Gastroesophageal sphincter (tissue), 4 donors: Measurements from ENCODE around the gene PARD6B. TPM values are rescaled to one million over a fixed set of nuclear protein-coding genes. Genes with fewer than 3 reads are reported as not detected.
"Not testable (repeated sequence)": the region's sequence is repeated elsewhere in the genome, so short reads cannot be mapped to it uniquely, and the experiment has no call there.

Experiments
- ATAC-seq: fragments of 150-250 bp; one replicate; pipeline ENCODE4 v1.9.1; 2016; ENCODE audit warnings: mild to moderate bottlenecking, moderate library complexity
- H3K27ac ChIP-seq, 4 donors: fragments of 200-600 bp; sonication (generic) in 3 of 4; 1 replicate in 3 of 4; 2 replicates in 1 of 4; pipeline ENCODE4 v1.5.1; 2016 to 2019
- H3K27me3 ChIP-seq: fragments of 200-600 bp; sonication (generic); one replicate; pipeline ENCODE4 v1.5.1; 2019
- H3K36me3 ChIP-seq, 2 donors: fragments of 200-600 bp; sonication (generic); one replicate each; pipeline ENCODE4 v1.5.1; 2019; ENCODE audit warnings: control low read depth in 1 of 2
- H3K4me1 ChIP-seq, 3 donors: fragments of 200-600 bp; sonication (generic); 1 replicate in 2 of 3; 2 replicates in 1 of 3; pipeline ENCODE4 v1.5.1; 2016 to 2019; ENCODE audit warnings: control low read depth in 2 of 3
- H3K4me3 ChIP-seq, 2 donors: fragments of 200-600 bp; sonication (generic); one replicate each; pipeline ENCODE4 v1.5.1; 2019; ENCODE audit warnings: mild to moderate bottlenecking in 1 of 2, moderate library complexity in 1 of 2
- H3K9me3 ChIP-seq, 3 donors: fragments of 200-600 bp; sonication (generic); one replicate each; pipeline ENCODE4 v1.5.1; 2017 to 2019; ENCODE audit warnings: control low read depth in 2 of 3
- CTCF ChIP-seq, 4 experiments: fragments of 200-600 bp in 2 of 4; fragments of 450-650 bp in 2 of 4; sonication (generic) in 1 of 4; IDR thresholded peaks; one replicate each; pipeline ENCODE4 v1.5.1; 2017 to 2019; ENCODE audit warnings: antibody characterized with exemption in 4 of 4, mild to moderate bottlenecking in 2 of 4, moderate library complexity in 2 of 4
- EP300 ChIP-seq: sonication (generic); formaldehyde crosslinking; IDR thresholded peaks from one replicate; pipeline ENCODE4 v1.6.1; 2017; ENCODE audit warnings: antibody characterized with exemption, mild to moderate bottlenecking
- POLR2A ChIP-seq, 2 donors: fragments of 450-650 bp; IDR thresholded peaks; one replicate each; pipeline ENCODE4 v1.6.1; 2017; ENCODE audit warnings: antibody characterized with exemption in 2 of 2, mild to moderate bottlenecking in 2 of 2, moderate library complexity in 1 of 2
- POLR2AphosphoS5 ChIP-seq: sonication (generic); formaldehyde crosslinking; IDR thresholded peaks from one replicate; pipeline ENCODE4 v1.6.1; 2017; ENCODE audit warnings: antibody characterized with exemption
- WGBS, 2 donors: methylation state at CpG; one replicate each; pipeline ENCODE4 v1.1.5; 2018; ENCODE audit warnings: low coverage in 1 of 2; 5-methylcytosine and 5-hydroxymethylcytosine counted together
- total RNA-seq, 4 donors: library from RNA; depleted of rRNA; stranded (reverse); fragments of >200 nt; gene quantifications; one replicate each; pipeline ENCODE4 v1.1.0, GENCODE V29; 2016

PARD6B gene
- total RNA-seq, 4 donors from 2014 or later: 2.4 to 3.8 (median 2.8) TPM

- WGBS, 2 donors: 57 to 58% methylated on average over 5 to 6 of the region's 6 CpGs
- TF ChIP-seq CTCF (IDR thresholded peaks at IDR 0.05): no peak
- no peak for TF ChIP-seq POLR2AphosphoS5
- TF ChIP-seq EP300: no peak
- no peak for TF ChIP-seq POLR2A (IDR thresholded peaks at IDR 0.05)
- ATAC-seq: no peak
- H3K9me3 ChIP-seq: no peaks in the 10 kb centered on the region
- H3K27me3 ChIP-seq: no peaks in the 10 kb centered on the region
- H3K27ac ChIP-seq: peak overlapping the region in 3 of 4 donors; percentile 0 to 74 (median 68)
- H3K4me3 ChIP-seq: no peak overlapping the region
- H3K4me1 ChIP-seq: peaks cover 0 to 26% (median 6%) of the 10 kb centered on the region in 3 donors
- no peaks in the 10 kb centered on the region for H3K36me3 ChIP-seq
Measured at GRCh38 chr20:50762045-50762422, 30.7 kb downstream of the PARD6B start.

- no peaks in the 10 kb centered on the region for H3K27me3 ChIP-seq
- H3K4me3 ChIP-seq: no peak overlapping the region
- peak overlapping the region; percentile 0 to 74 (median 66) for H3K27ac ChIP-seq
- H3K36me3 ChIP-seq: no peaks in the 10 kb centered on the region
- WGBS, 2 donors: 24 to 27% methylated on average over 2 to 10 of the region's 12 CpGs
- peaks cover 0 to 26% (median 6%) of the 10 kb centered on the region in 3 donors for H3K4me1 ChIP-seq
- ATAC-seq: peak; percentile 96
- TF ChIP-seq EP300 (no peak), POLR2AphosphoS5 (peak; percentile 90), POLR2A (IDR thresholded peaks at IDR 0.05) (no peak), CTCF (IDR thresholded peaks at IDR 0.05) (peak in 1 of 4 experiments; percentile 25)
- no peaks in the 10 kb centered on the region for H3K9me3 ChIP-seq
Measured at GRCh38 chr20:50762435-50763220, 31.2 kb downstream of the PARD6B start.

GRCh38 chr20:50763550-50764458 lies 32.4 kb downstream of the PARD6B start:
- not testable (repeated sequence) for ATAC-seq, H3K27me3 ChIP-seq, H3K4me3 ChIP-seq, H3K9me3 ChIP-seq, H3K36me3 ChIP-seq
- WGBS, 2 donors: 89 to 94% methylated on average over 12 to 13 of the region's 20 CpGs
- Histone ChIP-seq H3K4me1 (peaks cover 0 to 26% (median 6%) of the 10 kb centered on the region in 3 donors), H3K27ac (peak overlapping the region in 2 of 4 donors; percentile 68 to 74)

GRCh38 chr20:50765251-50765650 lies 33.9 kb downstream of the PARD6B start:
- H3K27me3 ChIP-seq, H3K4me3 ChIP-seq, H3K36me3 ChIP-seq, H3K27ac ChIP-seq, H3K9me3 ChIP-seq, ATAC-seq: not testable (repeated sequence)
- WGBS, 2 donors: 71 to 80% methylated on average over 5 to 7 of the region's 10 CpGs
- peaks cover 0 to 26% (median 6%) of the 10 kb centered on the region in 3 donors for H3K4me1 ChIP-seq

- Histone ChIP-seq H3K4me1 (peaks cover 0 to 26% (median 6%) of the 10 kb centered on the region in 3 donors), H3K27me3 (no peaks in the 10 kb centered on the region), H3K36me3 (no peaks in the 10 kb centered on the region), H3K4me3 (no peak overlapping the region), H3K27ac (no peak overlapping the region), H3K9me3 (no peaks in the 10 kb centered on the region)
- TF ChIP-seq POLR2A (IDR thresholded peaks at IDR 0.05) (no peak), CTCF (IDR thresholded peaks at IDR 0.05) (no peak), POLR2AphosphoS5 (no peak), EP300 (no peak)
- no peak for ATAC-seq
- 72% methylated on average over 3 of the region's 3 CpGs for WGBS, 2 donors
Measured at GRCh38 chr20:50765674-50766073, 34.3 kb downstream of the PARD6B start.

- H3K4me1 ChIP-seq: peaks cover 0 to 14% (median under 1%) of the 10 kb centered on the region in 3 donors
- H3K4me3 ChIP-seq, H3K36me3 ChIP-seq, H3K27me3 ChIP-seq, H3K9me3 ChIP-seq, H3K27ac ChIP-seq, ATAC-seq: not testable (repeated sequence)
- WGBS, 2 donors: 38 to 60% methylated on average over 6 to 7 of the region's 10 CpGs
Measured at GRCh38 chr20:50766955-50767809, 35.8 kb downstream of the PARD6B start.

DNA sequence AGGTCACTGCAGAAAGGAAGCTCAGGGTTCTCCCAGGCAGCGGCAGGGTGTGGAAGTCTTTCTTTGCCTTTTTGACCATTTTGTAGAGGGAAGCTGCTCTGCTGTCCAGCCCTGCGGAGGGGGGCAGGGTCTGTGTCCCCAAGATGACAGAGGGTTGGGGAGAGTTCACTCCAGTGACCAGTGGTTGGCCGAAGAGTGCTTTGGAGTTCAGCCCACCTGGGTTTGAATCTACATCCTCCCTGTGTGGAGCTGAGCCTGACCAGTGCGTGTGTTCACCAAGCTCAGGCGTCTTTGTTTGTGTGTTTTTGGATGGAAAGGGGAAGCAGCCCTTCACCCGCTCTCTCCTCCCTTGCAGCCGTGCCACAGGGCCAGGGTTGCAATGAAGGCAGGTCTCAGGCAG lies 37.6 kb downstream of the PARD6B start:
- H3K4me1 ChIP-seq, H3K4me3 ChIP-seq, H3K36me3 ChIP-seq, H3K27me3 ChIP-seq, H3K27ac ChIP-seq, ATAC-seq, H3K9me3 ChIP-seq: not testable (repeated sequence)
- no CpG with 5 or more reads among the region's 7 CpGs for WGBS, 2 donors

DNA sequence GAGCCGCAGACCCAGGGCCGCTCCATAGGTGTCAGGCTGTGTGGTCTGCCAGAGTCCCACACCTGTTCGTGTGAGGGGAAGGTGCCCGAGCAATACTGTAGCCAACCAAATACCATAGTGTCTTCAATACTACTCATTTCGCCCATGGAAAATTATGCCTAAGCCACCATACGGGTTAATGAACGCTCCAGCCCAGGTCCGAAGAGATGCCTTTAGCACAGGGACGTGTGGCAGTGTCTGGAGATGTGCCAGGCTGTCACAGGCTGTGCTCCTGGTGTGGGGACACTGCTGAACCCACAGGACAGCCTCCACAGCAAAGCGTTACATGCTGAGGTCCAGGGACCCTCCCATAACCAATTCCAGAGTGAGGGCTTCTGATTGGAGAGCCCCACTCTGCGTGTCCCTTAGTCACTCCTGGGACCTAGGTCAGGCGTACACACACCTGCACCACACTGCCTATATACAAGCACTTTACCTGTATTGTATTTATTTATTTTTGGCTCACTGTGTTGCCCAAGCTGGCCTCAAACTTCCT lies 38.2 kb downstream of the PARD6B start:
- not testable (repeated sequence) for H3K27me3 ChIP-seq, H3K36me3 ChIP-seq, H3K27ac ChIP-seq, H3K9me3 ChIP-seq, H3K4me1 ChIP-seq, H3K4me3 ChIP-seq, ATAC-seq
- 81% methylated on average over 5 of the region's 12 CpGs; no CpG with 5 or more reads in 1 of the 2 donors for WGBS, 2 donors
